Measurements from ENCODE around the gene PRKN. TPM values are rescaled to one million over a fixed set of nuclear protein-coding genes. Genes with fewer than 3 reads are reported as not detected.

The PRKN gene
- total and polyA plus RNA-seq, 2 experiments from 2014 or later = 0.10 to 0.84 TPM

GRCh38 chr6:162688751-162689345, 38.7 kb downstream of the PRKN start (continued):
- TF ChIP-seq ZNF462 (CRISPR knock-in tag; IDR thresholded peaks at IDR 0.05) (no peak), NANOG (IDR thresholded peaks at IDR 0.05; ENCODE audit: borderline replicate concordance) (no peak), CREB1 (CRISPR knock-in tag; IDR thresholded peaks at IDR 0.05; ENCODE audit: low read depth) (no peak), EZH2phosphoT487 (IDR thresholded peaks at IDR 0.05; ENCODE audit: unreplicated experiment) (no peak), REST (IDR thresholded peaks at IDR 0.05; ENCODE audit: unreplicated experiment) (no peak), JUNB (IDR thresholded peaks at IDR 0.05; ENCODE audit: unreplicated experiment) (no peak), ETS1 (IDR thresholded peaks at IDR 0.05) (no peak)

Measured in GM23338 (cell line).